ENCODE measurements around the gene CHID1. TPM values are rescaled to one million over a fixed set of nuclear protein-coding genes. Genes with fewer than 3 reads are reported as not detected.

CHID1 gene
- total and polyA plus RNA-seq, 9 of the 15 experiments (the other 6 are each of a cell fraction or from before 2014, with no cell fraction given) = 15.1 to 108 (median 39.8) TPM

DNA sequence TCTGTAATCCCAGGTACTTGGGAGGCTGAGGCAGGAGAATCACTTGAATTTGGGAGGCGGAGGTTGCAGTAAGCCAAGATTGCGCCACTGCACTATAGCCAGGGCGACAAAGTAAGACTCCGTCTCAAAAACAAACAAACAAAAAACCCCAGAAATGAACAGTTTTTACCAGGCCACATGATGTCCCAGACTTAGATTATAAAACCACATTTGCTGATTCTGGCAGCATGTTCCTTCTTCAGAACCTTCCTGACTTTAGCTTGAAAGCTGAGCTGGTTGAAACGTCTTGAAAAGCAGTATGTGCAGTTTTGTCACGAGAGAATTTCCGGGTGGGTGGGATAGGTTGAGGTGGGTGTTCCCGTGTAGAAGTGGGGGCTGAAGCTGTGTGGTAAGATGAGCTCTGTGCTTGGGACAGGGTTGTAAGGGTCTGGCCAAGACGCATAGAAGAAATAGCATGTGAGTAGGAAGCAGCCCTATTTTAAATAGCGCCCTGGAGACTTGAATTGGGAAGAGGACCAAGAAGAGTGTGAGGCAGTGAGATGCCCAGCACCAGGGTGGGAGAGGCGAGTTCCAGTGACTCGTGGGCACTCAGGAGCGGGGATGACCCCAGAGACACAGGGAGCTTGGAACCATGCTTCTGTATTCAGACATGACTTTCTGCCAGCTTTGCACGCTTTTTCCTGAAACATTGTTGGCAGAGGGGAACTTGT, 22.7 kb upstream of the CHID1 start:
- Histone ChIP-seq H3K4me3 (no peak overlapping the region), H3K79me2 (ENCODE audit: control insufficient read depth, insufficient read depth, low read length) (peaks cover 58% of the 10 kb centered on the region), H3K9ac (ENCODE audit: insufficient read depth in 1 of 2, low read depth in 2 of 2, low read length in 2 of 2) (no peak overlapping the region; a peak in 2 of 4 replicates), H4K20me1 (replicated peaks; ENCODE audit: control insufficient read depth, insufficient read depth, low read length) (0 out of 2 replicates have a peak, but pooled peaks cover 2% of the 10 kb centered on the region), H3K9me1 (ENCODE audit: control insufficient read depth, insufficient read depth, low read length) (no peaks in the 10 kb centered on the region), H3K9me3 (replicated peaks; ENCODE audit: control insufficient read depth, insufficient read depth, low read depth, low read length) (no peaks in the 10 kb centered on the region), H2AFZ (ENCODE audit: low read depth, low read length) (no peak overlapping the region), H3K4me1 (replicated peaks in 1 of 2; ENCODE audit: control insufficient read depth in 2 of 2, insufficient read depth in 2 of 2, low read length in 2 of 2) (peaks cover 10 to 17% of the 10 kb centered on the region in 2 experiments), H3K27me3 (ENCODE audit: control insufficient read depth in 2 of 2, insufficient read depth in 2 of 2, low read length in 2 of 2) (no peaks in the 10 kb centered on the region), H3K4me2 (ENCODE audit: insufficient read depth, low read length) (no peak overlapping the region), H3K36me3 (ENCODE audit: control insufficient read depth, insufficient read depth, low read length) (0 out of 3 replicates have a peak, but pooled peaks cover 3% of the 10 kb centered on the region), H3K27ac (ENCODE audit: extremely low read depth, low read depth, low read length) (no peak overlapping the region)
- ATAC-seq (no peak), FAIRE-seq (no peak), DNase-seq (ENCODE audit: extremely low read depth in 1 of 4, low spot score in 3 of 4) (no peak)
- WGBS (ENCODE audit: insufficient coverage, low coverage, missing lambda C conversion rate) = 62% methylated on average over 14 of the region's 14 CpGs
- in situ Hi-C loops (cut with MboI) (no loop called here), intact Hi-C loops (cut with micrococcal nuclease) (no loop called here)
- CTCF ChIA-PET (ENCODE audit: low intra/inter-chr PET ratio) = no interaction called here
- no TSS peak for BruUV-seq (replicated peaks)
- POLR2A ChIA-PET = interaction anchor here (0.7 to 1.3 kb wide), 3 partner anchors 12 to 22 kb away, joined by 3 to 4 read pairs (median 3); no protein-coding TSS in a partner anchor
- no peak for TF ChIP-seq BMI1 (IDR thresholded peaks at IDR 0.05; ENCODE audit: low read length)
- no peak for TF ChIP-seq C11orf30 (IDR thresholded peaks at IDR 0.05; ENCODE audit: low read depth)
- no peak for TF ChIP-seq BCLAF1 (IDR thresholded peaks at IDR 0.05; ENCODE audit: borderline replicate concordance in 1 of 2, control insufficient read depth in 1 of 2, low read depth in 2 of 2, low read length in 1 of 2)
- no peak for TF ChIP-seq PHB2 (IDR thresholded peaks at IDR 0.05; ENCODE audit: low read depth)
- TF ChIP-seq ERF (CRISPR knock-in tag; IDR thresholded peaks at IDR 0.05) = no peak
- TF ChIP-seq FIP1L1 (IDR thresholded peaks at IDR 0.05; ENCODE audit: low read depth, low read length, poor library complexity, severe bottlenecking) = no peak
- TF ChIP-seq PPARD (CRISPR knock-in tag; IDR thresholded peaks at IDR 0.05) = no peak
- TF ChIP-seq, protein P1, sequence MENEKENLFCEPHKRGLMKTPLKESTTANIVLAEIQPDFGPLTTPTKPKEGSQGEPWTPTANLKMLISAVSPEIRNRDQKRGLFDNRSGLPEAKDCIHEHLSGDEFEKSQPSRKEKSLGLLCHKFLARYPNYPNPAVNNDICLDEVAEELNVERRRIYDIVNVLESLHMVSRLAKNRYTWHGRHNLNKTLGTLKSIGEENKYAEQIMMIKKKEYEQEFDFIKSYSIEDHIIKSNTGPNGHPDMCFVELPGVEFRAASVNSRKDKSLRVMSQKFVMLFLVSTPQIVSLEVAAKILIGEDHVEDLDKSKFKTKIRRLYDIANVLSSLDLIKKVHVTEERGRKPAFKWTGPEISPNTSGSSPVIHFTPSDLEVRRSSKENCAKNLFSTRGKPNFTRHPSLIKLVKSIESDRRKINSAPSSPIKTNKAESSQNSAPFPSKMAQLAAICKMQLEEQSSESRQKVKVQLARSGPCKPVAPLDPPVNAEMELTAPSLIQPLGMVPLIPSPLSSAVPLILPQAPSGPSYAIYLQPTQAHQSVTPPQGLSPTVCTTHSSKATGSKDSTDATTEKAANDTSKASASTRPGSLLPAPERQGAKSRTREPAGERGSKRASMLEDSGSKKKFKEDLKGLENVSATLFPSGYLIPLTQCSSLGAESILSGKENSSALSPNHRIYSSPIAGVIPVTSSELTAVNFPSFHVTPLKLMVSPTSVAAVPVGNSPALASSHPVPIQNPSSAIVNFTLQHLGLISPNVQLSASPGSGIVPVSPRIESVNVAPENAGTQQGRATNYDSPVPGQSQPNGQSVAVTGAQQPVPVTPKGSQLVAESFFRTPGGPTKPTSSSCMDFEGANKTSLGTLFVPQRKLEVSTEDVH (IDR thresholded peaks at IDR 0.05; ENCODE audit: low read depth, partially characterized antibody) = no peak
- TF ChIP-seq GTF2F1 (IDR thresholded peaks at IDR 0.05; ENCODE audit: low read depth, low read length) = no peak
- TF ChIP-seq ZNF785 (CRISPR knock-in tag; IDR thresholded peaks at IDR 0.05) = no peak
- TF ChIP-seq, protein P2, sequence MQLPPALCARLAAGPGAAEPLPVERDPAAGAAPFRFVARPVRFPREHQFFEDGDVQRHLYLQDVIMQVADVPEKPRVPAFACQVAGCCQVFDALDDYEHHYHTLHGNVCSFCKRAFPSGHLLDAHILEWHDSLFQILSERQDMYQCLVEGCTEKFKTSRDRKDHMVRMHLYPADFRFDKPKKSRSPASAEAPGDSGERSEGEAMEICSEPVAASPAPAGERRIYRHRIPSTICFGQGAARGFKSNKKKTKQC (CRISPR knock-in tag; IDR thresholded peaks at IDR 0.05) = no peak
- no peak for TF ChIP-seq EWSR1 (IDR thresholded peaks at IDR 0.05; ENCODE audit: borderline replicate concordance, low read depth, partially characterized antibody)
- no peak for TF ChIP-seq RB1 (IDR thresholded peaks at IDR 0.05; ENCODE audit: low read depth)
- TF ChIP-seq, protein P3, sequence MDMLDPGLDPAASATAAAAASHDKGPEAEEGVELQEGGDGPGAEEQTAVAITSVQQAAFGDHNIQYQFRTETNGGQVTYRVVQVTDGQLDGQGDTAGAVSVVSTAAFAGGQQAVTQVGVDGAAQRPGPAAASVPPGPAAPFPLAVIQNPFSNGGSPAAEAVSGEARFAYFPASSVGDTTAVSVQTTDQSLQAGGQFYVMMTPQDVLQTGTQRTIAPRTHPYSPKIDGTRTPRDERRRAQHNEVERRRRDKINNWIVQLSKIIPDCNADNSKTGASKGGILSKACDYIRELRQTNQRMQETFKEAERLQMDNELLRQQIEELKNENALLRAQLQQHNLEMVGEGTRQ (CRISPR knock-in tag; IDR thresholded peaks at IDR 0.05) = no peak
